ENCODE data around the gene RASAL2. TPM values are rescaled to one million over a fixed set of nuclear protein-coding genes. Genes with fewer than 3 reads are reported as not detected.

RASAL2 gene
- total and polyA plus RNA-seq, 10 donors: 0.42 to 24.4 (median 14.6) TPM

DNA sequence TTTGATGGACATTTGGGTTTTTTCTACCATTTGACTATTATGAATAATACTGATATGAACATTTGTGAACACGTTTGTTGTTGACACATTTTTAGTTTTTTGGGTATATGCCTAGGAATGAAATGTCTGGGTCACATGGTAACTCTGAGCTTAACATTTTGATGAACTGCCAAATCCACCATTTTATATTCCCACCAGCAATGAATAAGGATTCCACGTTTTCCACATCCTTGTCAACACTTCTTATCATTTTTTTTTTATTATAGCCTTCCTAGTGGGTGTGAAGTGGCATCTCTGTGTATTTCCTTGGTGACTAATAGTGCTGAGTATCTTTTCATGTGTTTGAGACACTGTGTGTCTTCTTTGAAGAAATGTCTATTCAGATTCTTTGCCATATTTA, 67.6 kb downstream of the RASAL2 start:
- H3K9me3 ChIP-seq: no peaks in the 10 kb centered on the region
- no peaks in the 10 kb centered on the region for H3K4me1 ChIP-seq
- H3K27ac ChIP-seq: no peak overlapping the region
- no peaks in the 10 kb centered on the region for H3K36me3 ChIP-seq
- no peak for DNase-seq
- intact Hi-C loops (cut with DNase I; ENCODE audit: low total_unique reads): no loop called here
- no peaks in the 10 kb centered on the region for H3K27me3 ChIP-seq (replicated peaks in 1 of 7)
- no peak overlapping the region for H3K4me3 ChIP-seq
- WGBS, 5 donors: 64 to 80% (median 78%) methylated on average over 2 of the region's 2 CpGs
- TF ChIP-seq POLR2A (IDR thresholded peaks at IDR 0.05): no peak

DNA sequence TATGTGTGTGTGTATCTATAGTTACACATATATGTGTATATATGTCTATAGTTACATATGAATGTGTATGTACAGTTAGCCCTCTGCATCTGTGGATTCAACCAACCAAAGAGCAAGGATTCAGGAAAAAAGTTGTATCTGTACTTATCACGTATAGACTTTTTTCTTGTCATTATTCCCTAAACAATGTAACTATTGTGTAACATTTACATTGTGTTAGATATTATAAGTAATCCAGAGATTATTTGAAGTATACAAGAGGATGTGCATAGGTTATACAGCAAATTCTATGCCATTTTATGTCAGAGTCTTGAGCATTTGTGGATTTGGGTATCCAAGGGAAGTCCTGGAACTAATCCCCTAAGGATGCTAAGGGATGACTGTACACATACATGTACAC, 71.3 kb downstream of the RASAL2 start:
- 89 to 96% (median 94%) methylated on average over 1 of the region's 1 CpG for WGBS, 5 donors
- no peak overlapping the region for H3K27ac ChIP-seq

DNA sequence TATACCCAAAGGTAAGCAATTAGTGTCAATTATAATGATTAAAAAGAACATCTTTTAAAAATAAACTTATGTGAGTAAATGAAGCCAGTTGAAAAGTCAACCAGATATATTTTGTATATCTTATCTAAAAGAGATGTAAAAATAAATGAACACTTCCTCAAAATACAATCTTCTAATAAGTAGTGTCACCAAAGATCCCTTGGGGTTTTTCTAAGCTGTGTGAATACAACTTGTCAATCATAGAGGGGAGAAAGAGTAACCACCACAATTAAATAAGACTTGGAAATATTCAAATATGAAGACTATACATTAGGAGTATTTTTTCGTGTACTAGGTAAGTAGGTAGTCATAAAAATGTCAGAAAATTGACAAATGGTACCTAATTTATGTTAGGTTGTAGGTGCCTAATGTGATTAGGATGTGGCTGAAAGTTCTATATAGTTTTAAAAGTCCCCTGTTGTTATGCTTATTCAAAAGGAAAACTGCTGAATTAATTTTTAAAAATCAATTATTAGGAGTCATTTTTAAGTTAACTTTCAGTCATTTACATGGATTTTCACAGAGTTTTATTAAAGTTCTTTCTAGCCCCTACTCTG, 72.6 kb downstream of the RASAL2 start:
- Histone ChIP-seq H3K27ac (no peak overlapping the region), H3K4me1 (no peaks in the 10 kb centered on the region), H3K27me3 (replicated peaks in 1 of 7) (no peaks in the 10 kb centered on the region), H3K4me3 (no peak overlapping the region), H3K36me3 (no peaks in the 10 kb centered on the region), H3K9me3 (no peaks in the 10 kb centered on the region)
- intact Hi-C loops (cut with DNase I; ENCODE audit: low total_unique reads): no loop called here
- TF ChIP-seq POLR2A (IDR thresholded peaks at IDR 0.05) (no peak), POLR2AphosphoS5 (IDR thresholded peaks at IDR 0.05) (no peak)
- TF ChIP-seq, protein P1, sequence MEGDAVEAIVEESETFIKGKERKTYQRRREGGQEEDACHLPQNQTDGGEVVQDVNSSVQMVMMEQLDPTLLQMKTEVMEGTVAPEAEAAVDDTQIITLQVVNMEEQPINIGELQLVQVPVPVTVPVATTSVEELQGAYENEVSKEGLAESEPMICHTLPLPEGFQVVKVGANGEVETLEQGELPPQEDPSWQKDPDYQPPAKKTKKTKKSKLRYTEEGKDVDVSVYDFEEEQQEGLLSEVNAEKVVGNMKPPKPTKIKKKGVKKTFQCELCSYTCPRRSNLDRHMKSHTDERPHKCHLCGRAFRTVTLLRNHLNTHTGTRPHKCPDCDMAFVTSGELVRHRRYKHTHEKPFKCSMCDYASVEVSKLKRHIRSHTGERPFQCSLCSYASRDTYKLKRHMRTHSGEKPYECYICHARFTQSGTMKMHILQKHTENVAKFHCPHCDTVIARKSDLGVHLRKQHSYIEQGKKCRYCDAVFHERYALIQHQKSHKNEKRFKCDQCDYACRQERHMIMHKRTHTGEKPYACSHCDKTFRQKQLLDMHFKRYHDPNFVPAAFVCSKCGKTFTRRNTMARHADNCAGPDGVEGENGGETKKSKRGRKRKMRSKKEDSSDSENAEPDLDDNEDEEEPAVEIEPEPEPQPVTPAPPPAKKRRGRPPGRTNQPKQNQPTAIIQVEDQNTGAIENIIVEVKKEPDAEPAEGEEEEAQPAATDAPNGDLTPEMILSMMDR (IDR thresholded peaks at IDR 0.05 in 8 of 11, conservative IDR thresholded peaks at IDR 0.05 in 3 of 11): no peak
- 16 to 33% (median 30%) methylated on average over 1 of the region's 1 CpG for WGBS, 5 donors
- no peak for DNase-seq

More for the DNA sequence above, 71.3 kb downstream of the RASAL2 start:
- H3K36me3 ChIP-seq: no peaks in the 10 kb centered on the region
- no peaks in the 10 kb centered on the region for H3K9me3 ChIP-seq
- no peaks in the 10 kb centered on the region for H3K4me1 ChIP-seq
- no peaks in the 10 kb centered on the region for H3K27me3 ChIP-seq (replicated peaks in 1 of 7)
- DNase-seq: no peak
- TF ChIP-seq POLR2AphosphoS5 (IDR thresholded peaks at IDR 0.05) (no peak), POLR2A (IDR thresholded peaks at IDR 0.05) (no peak)
- TF ChIP-seq, protein P1 (IDR thresholded peaks at IDR 0.05 in 8 of 11, conservative IDR thresholded peaks at IDR 0.05 in 3 of 11): no peak
- H3K4me3 ChIP-seq: no peak overlapping the region
- intact Hi-C loops (cut with DNase I; ENCODE audit: low total_unique reads): no loop called here

DNA sequence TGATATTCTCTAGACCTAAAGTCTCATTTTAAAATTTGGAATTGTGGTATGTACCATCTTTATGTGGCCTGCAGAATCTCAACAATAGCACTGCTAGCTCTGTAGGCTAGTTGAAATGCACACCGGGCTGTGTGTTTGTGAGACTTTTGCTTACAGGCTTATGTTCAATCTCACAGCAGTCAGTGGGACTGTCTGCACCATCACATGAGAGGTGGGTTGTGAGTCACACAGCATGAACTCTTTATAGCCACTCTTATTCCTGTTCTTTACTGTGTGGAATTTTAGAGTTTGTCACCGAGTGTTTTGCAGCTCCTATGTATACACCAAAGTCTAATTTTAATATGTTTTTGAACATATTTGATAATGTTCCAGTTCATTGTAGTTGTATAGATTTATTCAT, 74.6 kb downstream of the RASAL2 start:
- Histone ChIP-seq H3K36me3 (no peaks in the 10 kb centered on the region), H3K27me3 (replicated peaks in 1 of 7) (no peaks in the 10 kb centered on the region), H3K4me3 (no peak overlapping the region), H3K4me1 (peaks cover 0 to 4% (median 0%) of the 10 kb centered on the region in 6 donors), H3K9me3 (no peaks in the 10 kb centered on the region), H3K27ac (no peak overlapping the region)
- intact Hi-C loops (cut with DNase I; ENCODE audit: low total_unique reads): no loop called here
- DNase-seq: no peak
- WGBS, 5 donors: 90 to 96% (median 93%) methylated on average over 2 of the region's 2 CpGs
- no peak for TF ChIP-seq POLR2AphosphoS5 (IDR thresholded peaks at IDR 0.05)
- TF ChIP-seq, protein P1 (IDR thresholded peaks at IDR 0.05 in 8 of 11, conservative IDR thresholded peaks at IDR 0.05 in 3 of 11): no peak
- TF ChIP-seq POLR2A (IDR thresholded peaks at IDR 0.05): no peak

All from spleen (tissue), 11 donors.